Erythroblast (primary cell): Measurements from ENCODE around the gene SMPX.

ENCODE experiments used
- GATA1 ChIP-seq: IDR thresholded peaks from 2 replicates; pipeline ENCODE4 v1.6.1; 2011; ENCODE audit warnings: low read depth, mild to moderate bottlenecking, control low read depth, low read length, moderate library complexity
- POLR2A ChIP-seq: IDR thresholded peaks from 2 replicates; pipeline ENCODE4 v1.6.1; 2011; ENCODE audit warnings: mild to moderate bottlenecking, low read length

GRCh38 chrX:21745756-21746155 lies 12.2 kb downstream of the SMPX start:
- no peak for TF ChIP-seq POLR2A
- no peak for TF ChIP-seq GATA1
